Esophagus muscularis mucosa (tissue), 4 donors: ENCODE results near the gene TACC2. TPM values are rescaled to one million over a fixed set of nuclear protein-coding genes. Genes with fewer than 3 reads are reported as not detected.

Experiments used
- DNase-seq: peaks from one replicate; pipeline ENCODE4 v3.0.0-alpha.2; 2017; ENCODE audit errors: extremely low spot score
- H3K27ac ChIP-seq, 4 donors: fragments of 200-600 bp; sonication (generic); replicated peaks in 1 of 4; 1 replicate in 3 of 4; 2 replicates in 1 of 4; pipeline ENCODE4 v1.5.1; 2016 to 2019; ENCODE audit warnings: mild to moderate bottlenecking in 1 of 4
- H3K27me3 ChIP-seq, 4 donors: fragments of 200-600 bp; sonication (generic); one replicate each; pipeline versions ENCODE4 v1.5.1 to v1.6.0; 2016 to 2019
- H3K36me3 ChIP-seq, 4 donors: fragments of 200-600 bp; sonication (generic); one replicate each; pipeline ENCODE4 v1.5.1; 2016 to 2019
- H3K4me1 ChIP-seq, 4 donors: fragments of 200-600 bp; sonication (generic); one replicate each; pipeline ENCODE4 v1.5.1; 2016 to 2019
- H3K4me3 ChIP-seq, 4 donors: fragments of 200-600 bp; sonication (generic); 1 replicate in 2 of 4; 2 replicates in 2 of 4; pipeline ENCODE4 v1.5.1; 2016 to 2019; ENCODE audit warnings: mild to moderate bottlenecking in 4 of 4, moderate library complexity in 1 of 4
- H3K9me3 ChIP-seq, 4 donors: fragments of 200-600 bp; sonication (generic); 1 replicate in 3 of 4; 2 replicates in 1 of 4; pipeline ENCODE4 v1.5.1; 2016 to 2019
- CTCF ChIP-seq, 3 experiments: fragments of 200-600 bp in 2 of 3; fragments of 450-650 bp in 1 of 3; sonication (generic) in 2 of 3; IDR thresholded peaks; one replicate each; pipeline ENCODE4 v1.5.1; 2017 to 2019; ENCODE audit warnings: antibody characterized with exemption in 3 of 3, mild to moderate bottlenecking in 2 of 3, moderate library complexity in 1 of 3
- EP300 ChIP-seq: sonication (generic); formaldehyde crosslinking; IDR thresholded peaks from one replicate; pipeline ENCODE4 v1.6.1; 2017; ENCODE audit warnings: antibody characterized with exemption
- POLR2A ChIP-seq: fragments of 450-650 bp; IDR thresholded peaks from one replicate; pipeline ENCODE4 v1.6.1; 2017; ENCODE audit warnings: antibody characterized with exemption, moderate library complexity, mild to moderate bottlenecking, low read depth
- POLR2AphosphoS5 ChIP-seq, 2 donors: sonication (generic); formaldehyde crosslinking; IDR thresholded peaks; one replicate each; pipeline ENCODE4 v1.6.1; 2017; ENCODE audit warnings: antibody characterized with exemption in 2 of 2
- WGBS: methylation state at CpG from one replicate; pipeline ENCODE4 v1.1.5; 2018; 5-methylcytosine and 5-hydroxymethylcytosine counted together
- intact Hi-C: fragments of 100-400 bp; cut with DNase I; formaldehyde crosslinking; loops from one replicate; pipeline ENCODE4 v1.15.1; 2023
- total RNA-seq, 4 donors: library from RNA; depleted of rRNA; stranded (reverse); fragments of >200 nt; gene quantifications; one replicate each; pipeline versions ENCODE4 v1.1.0 to v1.2.1, GENCODE V29; 2016

TACC2 gene
- total RNA-seq, 4 donors from 2014 or later, result 53.7 to 99.4 (median 75.6) TPM

- Histone ChIP-seq H3K27me3 (no peaks in the 10 kb centered on the region), H3K4me1 (peaks cover 5 to 19% (median 11%) of the 10 kb centered on the region in 4 donors), H3K27ac (no peak overlapping the region), H3K36me3 (peaks cover 22 to 98% (median 90%) of the 10 kb centered on the region in 4 donors), H3K4me3 (no peak overlapping the region), H3K9me3 (no peaks in the 10 kb centered on the region)
- 82% methylated on average over 4 of the region's 4 CpGs for WGBS
- no peak for DNase-seq
- TF ChIP-seq POLR2AphosphoS5 (IDR thresholded peaks at IDR 0.05) (no peak), EP300 (no peak), CTCF (IDR thresholded peaks at IDR 0.05) (no peak), POLR2A (no peak)
- intact Hi-C loops, result no loop called here
Measured at GRCh38 chr10:122245136-122245535, 256.2 kb downstream of the TACC2 start.

- TF ChIP-seq EP300 (no peak), CTCF (IDR thresholded peaks at IDR 0.05) (no peak), POLR2AphosphoS5 (IDR thresholded peaks at IDR 0.05) (no peak), POLR2A (no peak)
- H3K4me3 ChIP-seq, result no peak overlapping the region
- 92% methylated on average over 10 of the region's 11 CpGs for WGBS
- intact Hi-C loops, result no loop called here
- peaks cover 19 to 96% (median 90%) of the 10 kb centered on the region in 4 donors for H3K36me3 ChIP-seq
- no peaks in the 10 kb centered on the region for H3K27me3 ChIP-seq
- no peak overlapping the region for H3K27ac ChIP-seq
- H3K9me3 ChIP-seq, result no peaks in the 10 kb centered on the region
- H3K4me1 ChIP-seq, result peaks cover 5 to 15% (median 11%) of the 10 kb centered on the region in 4 donors
- no peak for DNase-seq
Measured at GRCh38 chr10:122245897-122246296, 256.9 kb downstream of the TACC2 start.

GRCh38 chr10:122246830-122247520 lies 258.0 kb downstream of the TACC2 start:
- 92% methylated on average over 11 of the region's 11 CpGs for WGBS
- Histone ChIP-seq H3K9me3 (no peaks in the 10 kb centered on the region), H3K27ac (peak overlapping the region in 1 of 4 donors; percentile 7), H3K27me3 (no peaks in the 10 kb centered on the region), H3K36me3 (peaks cover 8 to 95% (median 82%) of the 10 kb centered on the region in 4 donors), H3K4me1 (peaks cover 5 to 15% (median 11%) of the 10 kb centered on the region in 4 donors), H3K4me3 (no peak overlapping the region)
- TF ChIP-seq POLR2A (no peak), CTCF (IDR thresholded peaks at IDR 0.05) (no peak), POLR2AphosphoS5 (IDR thresholded peaks at IDR 0.05) (no peak), EP300 (no peak)
- intact Hi-C loops, result no loop called here
- no peak for DNase-seq

- peak overlapping the region in 1 of 4 donors; percentile 14 for H3K27ac ChIP-seq
- no peak for TF ChIP-seq EP300
- TF ChIP-seq POLR2AphosphoS5 (IDR thresholded peaks at IDR 0.05), result no peak
- TF ChIP-seq CTCF (IDR thresholded peaks at IDR 0.05), result no peak
- no peak for TF ChIP-seq POLR2A
- intact Hi-C loops, result no loop called here
- peaks cover 0 to 91% (median 79%) of the 10 kb centered on the region in 4 donors for H3K36me3 ChIP-seq
- no peak overlapping the region for H3K4me3 ChIP-seq
- no peaks in the 10 kb centered on the region for H3K9me3 ChIP-seq
- DNase-seq, result no peak
- peaks cover 5 to 27% (median 21%) of the 10 kb centered on the region in 4 donors for H3K4me1 ChIP-seq
- no peaks in the 10 kb centered on the region for H3K27me3 ChIP-seq
- 89% methylated on average over 21 of the region's 25 CpGs for WGBS
Measured at GRCh38 chr10:122248356-122249302, 259.7 kb downstream of the TACC2 start.
